Subcutaneous abdominal adipose tissue (tissue), 5 donors: Measurements from ENCODE around the gene PJA2.

ENCODE experiments used
- H3K27ac ChIP-seq: one replicate; pipeline ENCODE4 v1.7.0; 2013; ENCODE audit warnings: low read depth, mild to moderate bottlenecking, inconsistent platforms, low read length, moderate library complexity
- H3K27me3 ChIP-seq, 5 donors: one replicate each; pipeline ENCODE4 v1.7.0; 2013; ENCODE audit warnings: low read length in 5 of 5, inconsistent platforms in 1 of 5; ENCODE audit not compliant: control insufficient read depth in 5 of 5, insufficient read depth in 4 of 5
- H3K36me3 ChIP-seq, 5 donors: one replicate each; pipeline ENCODE4 v1.7.0; 2013; ENCODE audit warnings: low read length in 5 of 5; ENCODE audit not compliant: control insufficient read depth in 5 of 5, insufficient read depth in 5 of 5
- H3K4me1 ChIP-seq, 5 donors: one replicate each; pipeline ENCODE4 v1.7.0; 2013; ENCODE audit warnings: low read length in 5 of 5, mild to moderate bottlenecking in 3 of 5, moderate library complexity in 1 of 5; ENCODE audit not compliant: control insufficient read depth in 5 of 5, insufficient read depth in 5 of 5
- H3K4me3 ChIP-seq, 5 donors: one replicate each; pipeline ENCODE4 v1.7.0; 2013; ENCODE audit warnings: low read length in 5 of 5, low read depth in 1 of 5
- H3K9ac ChIP-seq, 5 donors: one replicate each; pipeline ENCODE4 v1.7.0; 2013; ENCODE audit warnings: low read length in 5 of 5, mild to moderate bottlenecking in 4 of 5, moderate library complexity in 3 of 5
- H3K9me3 ChIP-seq, 5 donors: one replicate each; pipeline ENCODE4 v1.7.0; 2013; ENCODE audit warnings: low read length in 5 of 5; ENCODE audit not compliant: control insufficient read depth in 5 of 5
- donor health status: healthy.
- donor health status: healthy.
- donor health status: healthy.
- donor health status: healthy.
- donor health status: healthy.

PJA2 gene

GRCh38 chr5:109334056-109334455, 75.7 kb downstream of the PJA2 start:
- no peaks in the 10 kb centered on the region for H3K27me3 ChIP-seq
- no peak overlapping the region for H3K9ac ChIP-seq
- peaks cover 0 to 10% (median 5%) of the 10 kb centered on the region in 5 donors for H3K4me1 ChIP-seq
- no peaks in the 10 kb centered on the region for H3K9me3 ChIP-seq
- H3K4me3 ChIP-seq = no peak overlapping the region
- H3K27ac ChIP-seq = no peak overlapping the region
- H3K36me3 ChIP-seq = peaks cover 19 to 36% (median 33%) of the 10 kb centered on the region in 5 donors

GRCh38 chr5:109329333-109330237, 80.2 kb downstream of the PJA2 start:
- no peak overlapping the region for H3K9ac ChIP-seq
- no peaks in the 10 kb centered on the region for H3K27me3 ChIP-seq
- H3K27ac ChIP-seq = no peak overlapping the region
- no peak overlapping the region for H3K4me3 ChIP-seq
- H3K4me1 ChIP-seq = peaks cover 0 to 25% (median 5%) of the 10 kb centered on the region in 5 donors
- H3K9me3 ChIP-seq = no peaks in the 10 kb centered on the region
- peaks cover 4 to 27% (median 14%) of the 10 kb centered on the region in 5 donors for H3K36me3 ChIP-seq

- Histone ChIP-seq H3K4me1 (peaks cover 0 to 34% (median 5%) of the 10 kb centered on the region in 5 donors), H3K36me3 (peaks cover 4 to 21% (median 12%) of the 10 kb centered on the region in 5 donors), H3K9ac (no peak overlapping the region), H3K27me3 (no peaks in the 10 kb centered on the region), H3K4me3 (no peak overlapping the region), H3K27ac (no peak overlapping the region), H3K9me3 (no peaks in the 10 kb centered on the region)
Observed at GRCh38 chr5:109328626-109329025, 81.1 kb downstream of the PJA2 start.

GRCh38 chr5:109327570-109327969, 82.2 kb downstream of the PJA2 start:
- Histone ChIP-seq H3K9me3 (no peaks in the 10 kb centered on the region), H3K9ac (no peak overlapping the region), H3K4me3 (no peak overlapping the region), H3K36me3 (peaks cover 2 to 14% (median 4%) of the 10 kb centered on the region in 5 donors), H3K27ac (no peak overlapping the region), H3K27me3 (no peaks in the 10 kb centered on the region), H3K4me1 (peaks cover 0 to 41% (median 5%) of the 10 kb centered on the region in 5 donors)

- Histone ChIP-seq H3K4me3 (no peak overlapping the region), H3K9me3 (no peaks in the 10 kb centered on the region), H3K36me3 (peaks cover 2 to 14% (median 4%) of the 10 kb centered on the region in 5 donors), H3K27me3 (no peaks in the 10 kb centered on the region), H3K27ac (no peak overlapping the region), H3K9ac (no peak overlapping the region), H3K4me1 (peaks cover 0 to 41% (median 5%) of the 10 kb centered on the region in 5 donors)
Observed at GRCh38 chr5:109326919-109327318, 82.9 kb downstream of the PJA2 start.

DNA sequence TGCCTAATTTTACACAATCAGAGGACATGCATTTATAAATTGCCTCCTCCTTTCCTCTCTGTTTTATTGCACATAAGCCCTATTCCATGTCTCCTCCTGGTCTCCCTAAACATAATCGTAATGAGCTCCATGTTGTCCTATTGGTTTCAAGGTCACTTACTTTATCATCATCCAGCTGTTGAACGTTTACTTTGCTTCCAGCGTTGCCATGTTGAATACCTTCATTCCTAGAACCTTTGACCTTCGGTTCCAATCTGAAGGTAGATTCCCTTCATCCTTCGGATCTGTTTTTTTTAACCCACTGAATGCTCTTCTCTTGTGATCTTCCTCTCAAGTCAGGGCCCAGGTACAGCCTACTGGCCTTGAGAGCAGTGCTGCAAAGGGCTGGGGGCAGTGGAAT, 84.3 kb downstream of the PJA2 start:
- no peaks in the 10 kb centered on the region for H3K27me3 ChIP-seq
- peaks cover 0 to 41% (median 5%) of the 10 kb centered on the region in 5 donors for H3K4me1 ChIP-seq
- H3K9ac ChIP-seq = no peak overlapping the region
- H3K4me3 ChIP-seq = no peak overlapping the region
- no peak overlapping the region for H3K27ac ChIP-seq
- H3K9me3 ChIP-seq = no peaks in the 10 kb centered on the region
- peaks cover 0 to 12% (median 3%) of the 10 kb centered on the region in 5 donors for H3K36me3 ChIP-seq

DNA sequence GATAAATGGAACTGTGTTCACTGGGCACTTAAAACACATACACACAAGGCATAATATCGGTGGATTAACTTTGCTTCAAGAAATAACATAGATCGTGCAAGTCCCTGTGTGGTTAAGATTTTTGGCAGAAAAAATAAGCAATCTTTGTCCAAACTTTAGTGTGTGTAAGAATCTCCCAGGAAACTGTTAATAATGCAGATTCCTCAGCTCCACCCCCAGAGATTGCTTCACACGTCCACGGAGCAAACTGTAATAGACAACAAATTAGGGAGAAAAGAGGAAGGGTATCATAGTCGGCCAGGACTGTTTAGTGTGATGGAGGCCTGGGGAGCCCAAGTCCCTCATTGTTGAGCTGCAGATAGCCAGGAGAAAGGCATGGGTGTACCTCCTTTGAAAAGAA, 84.8 kb downstream of the PJA2 start:
- Histone ChIP-seq H3K4me3 (no peak overlapping the region), H3K27me3 (no peaks in the 10 kb centered on the region), H3K9ac (no peak overlapping the region), H3K36me3 (peaks cover 0 to 12% (median 3%) of the 10 kb centered on the region in 5 donors), H3K4me1 (peaks cover 0 to 40% (median 5%) of the 10 kb centered on the region in 5 donors), H3K27ac (no peak overlapping the region), H3K9me3 (no peaks in the 10 kb centered on the region)

DNA sequence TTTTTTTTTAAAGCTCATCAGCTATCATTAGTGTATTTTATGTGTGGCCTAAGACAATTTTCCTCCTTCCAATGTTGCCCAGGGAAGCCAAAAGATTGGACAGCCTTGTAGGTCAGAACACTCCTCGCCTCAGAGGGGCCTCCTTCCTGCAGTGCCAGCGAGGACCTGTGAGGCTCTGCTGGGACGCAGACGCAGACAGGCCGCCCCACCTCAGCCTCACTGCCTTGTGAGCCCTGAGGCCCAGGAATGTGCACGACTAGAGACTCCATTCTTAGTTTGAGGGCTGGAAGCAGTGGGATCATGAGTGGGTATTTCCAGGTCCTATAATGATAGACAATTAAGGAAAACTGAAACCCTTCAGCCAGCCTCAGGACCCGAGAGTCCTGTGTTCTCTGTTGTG, 85.4 kb downstream of the PJA2 start:
- no peak overlapping the region for H3K27ac ChIP-seq
- no peaks in the 10 kb centered on the region for H3K9me3 ChIP-seq
- peaks cover 0 to 34% (median under 1%) of the 10 kb centered on the region in 5 donors for H3K4me1 ChIP-seq
- peaks cover 0 to 7% (median 3%) of the 10 kb centered on the region in 5 donors for H3K36me3 ChIP-seq
- H3K27me3 ChIP-seq = no peaks in the 10 kb centered on the region
- no peak overlapping the region for H3K9ac ChIP-seq
- no peak overlapping the region for H3K4me3 ChIP-seq

DNA sequence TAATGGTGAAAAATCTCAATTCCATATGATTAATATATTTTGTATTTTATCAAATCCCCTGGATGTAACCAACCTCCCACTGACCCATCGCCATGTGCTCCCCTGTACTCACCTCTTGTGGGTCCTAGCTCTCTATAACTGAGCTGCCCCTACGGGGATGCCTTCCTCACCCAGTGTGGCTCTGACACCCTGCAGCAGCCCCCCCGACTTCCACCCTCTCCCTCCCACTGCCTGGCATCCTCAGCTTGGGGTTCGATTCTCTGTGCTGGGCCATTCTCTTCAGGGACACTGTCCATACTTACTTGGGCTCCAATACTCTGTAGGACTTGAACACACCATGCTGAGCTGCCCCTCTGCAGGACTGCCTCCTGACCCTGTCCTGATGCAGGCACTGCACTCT, 87.1 kb downstream of the PJA2 start:
- Histone ChIP-seq H3K27ac (no peak overlapping the region), H3K9me3 (no peaks in the 10 kb centered on the region), H3K9ac (no peak overlapping the region), H3K4me1 (peaks cover 0 to 27% (median 0%) of the 10 kb centered on the region in 5 donors), H3K4me3 (no peak overlapping the region), H3K36me3 (peaks cover 0 to 5% (median 0%) of the 10 kb centered on the region in 5 donors), H3K27me3 (no peaks in the 10 kb centered on the region)

DNA sequence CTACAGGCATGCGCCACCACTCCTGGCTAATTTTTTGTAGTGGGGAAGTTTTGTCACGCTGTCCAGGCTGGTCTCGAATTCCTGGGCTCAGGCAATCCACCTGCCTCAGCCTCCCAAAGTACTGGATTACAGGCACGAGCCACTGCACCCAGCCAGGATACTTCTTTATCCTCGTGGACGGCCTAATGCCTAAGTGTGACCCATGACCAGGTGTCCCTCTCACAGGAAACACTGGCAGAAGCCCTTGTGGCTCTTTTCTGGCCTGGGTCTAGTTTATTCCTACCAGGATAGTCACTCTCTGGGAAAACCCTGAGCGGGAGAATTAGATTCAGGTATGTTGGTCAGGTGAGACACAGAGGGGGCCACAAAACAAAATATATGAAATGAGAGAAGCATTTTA, 90.4 kb downstream of the PJA2 start:
- H3K36me3 ChIP-seq = peaks cover 0 to 5% (median 0%) of the 10 kb centered on the region in 5 donors
- H3K27ac ChIP-seq = no peak overlapping the region
- no peaks in the 10 kb centered on the region for H3K27me3 ChIP-seq
- H3K4me3 ChIP-seq = no peak overlapping the region
- H3K9ac ChIP-seq = no peak overlapping the region
- H3K4me1 ChIP-seq = peaks cover 0 to 13% (median 0%) of the 10 kb centered on the region in 5 donors
- H3K9me3 ChIP-seq = no peaks in the 10 kb centered on the region
